ENCODE measurements around the gene FNDC1.
A peak's percentile ranks its signal among the peaks of the same experiment; 100 is the strongest.
"Not testable (repeated sequence)": the region's sequence is repeated elsewhere in the genome, so short reads cannot be mapped to it uniquely, and the experiment has no call there.

The FNDC1 gene

DNA sequence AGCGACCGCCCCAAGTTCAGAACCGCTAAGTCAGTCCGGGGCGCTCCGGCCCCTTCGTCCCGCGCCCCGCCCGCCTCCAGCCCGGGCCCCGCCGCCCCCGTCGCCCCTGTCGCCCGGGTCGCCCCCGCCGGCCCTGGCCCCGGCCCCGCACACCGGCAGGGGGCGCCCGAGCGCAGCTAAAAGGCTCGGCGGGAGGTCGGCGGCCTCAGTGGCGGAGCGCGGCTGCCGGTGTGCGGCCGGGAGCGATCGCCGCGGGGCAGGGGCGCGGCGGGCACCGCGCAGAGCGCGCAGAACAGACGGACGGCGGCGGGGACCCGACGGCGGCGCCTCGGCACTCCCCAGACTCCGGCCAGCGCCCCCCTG lies at the start of gene FNDC1:
Gene FNDC1 (plus strand): TSS at position 208 of the 363 bp plus-strand sequence. CDS start 197 bp downstream, outside the sequence.
- DNase-seq = peak; percentile 22

DNA sequence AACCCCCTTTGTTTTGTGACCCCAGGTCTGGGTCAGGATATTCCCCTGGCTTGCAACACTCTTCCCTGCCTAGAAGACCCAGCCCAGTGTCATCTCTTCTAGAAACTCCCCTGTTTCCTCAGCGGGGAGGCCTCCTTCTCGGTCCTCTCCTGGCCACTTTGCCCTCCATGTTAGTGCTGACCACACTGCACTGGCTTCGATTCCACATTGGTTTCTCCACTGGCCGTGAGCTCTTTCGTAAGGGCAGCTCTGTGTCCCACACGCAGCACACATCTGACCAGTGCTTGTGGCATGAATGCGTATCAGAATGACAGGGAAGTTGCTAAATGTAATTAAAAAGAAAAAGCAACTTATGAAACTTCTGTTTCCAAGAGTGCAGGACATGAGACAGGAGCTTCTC lies 49.4 kb upstream of the FNDC1 start:
- DNase-seq = no peak

- DNase-seq = no peak
These were observed 47.7 kb upstream of the FNDC1 start for GRCh38 chr6:159121486-159121885.

- no peak for DNase-seq
These were observed 46.7 kb upstream of the FNDC1 start for GRCh38 chr6:159122453-159122852.

- not testable (repeated sequence) for DNase-seq
These were observed 45.4 kb upstream of the FNDC1 start for GRCh38 chr6:159123831-159124230.

DNA sequence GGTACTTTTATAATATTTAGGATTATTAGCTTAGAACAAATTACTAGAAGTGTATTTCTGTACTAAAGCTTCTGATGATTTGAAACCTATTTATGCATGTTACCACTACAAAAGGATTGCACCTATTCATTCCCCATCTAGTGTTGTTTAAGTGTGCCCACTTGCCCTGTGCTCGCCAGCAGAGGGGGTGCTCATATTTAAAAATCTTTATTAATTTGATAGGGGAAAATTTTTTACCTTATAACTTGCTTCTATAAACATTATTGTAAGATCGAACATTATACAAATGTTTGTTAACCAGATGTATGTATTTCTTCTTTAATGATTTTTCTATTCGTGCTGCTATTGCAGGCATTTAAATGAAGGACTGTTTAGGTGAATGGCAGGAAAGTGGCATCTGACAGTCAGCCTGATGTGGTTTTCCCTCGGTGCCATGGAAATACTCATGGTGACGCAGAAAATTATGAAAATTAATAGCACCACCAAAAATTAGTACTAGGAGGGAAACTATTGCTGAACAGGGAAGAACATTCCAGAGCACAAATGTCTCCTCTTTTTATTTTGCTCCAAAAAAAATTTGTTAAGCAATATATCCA lies 44.1 kb upstream of the FNDC1 start:
- DNase-seq = no peak

DNA sequence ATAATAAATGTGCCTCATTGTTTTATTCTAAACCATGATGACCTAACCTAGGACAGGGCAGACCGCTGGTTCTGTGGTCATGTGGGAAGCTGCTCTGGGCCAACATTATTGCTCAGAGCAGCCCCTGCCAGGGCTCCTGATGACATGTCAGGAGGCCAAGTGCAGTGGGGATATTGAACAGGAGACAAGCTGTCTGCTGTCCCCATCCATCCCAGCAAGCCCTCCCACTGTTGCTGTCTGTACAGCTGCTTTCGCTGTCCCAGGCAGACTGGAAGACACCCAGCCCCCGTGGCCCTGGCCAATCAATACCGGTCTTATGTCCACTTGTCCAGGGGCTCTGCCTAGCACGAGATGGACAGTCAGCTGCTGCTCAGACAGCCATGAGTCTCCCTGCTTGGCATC lies 43.2 kb upstream of the FNDC1 start:
- no peak for DNase-seq

DNA sequence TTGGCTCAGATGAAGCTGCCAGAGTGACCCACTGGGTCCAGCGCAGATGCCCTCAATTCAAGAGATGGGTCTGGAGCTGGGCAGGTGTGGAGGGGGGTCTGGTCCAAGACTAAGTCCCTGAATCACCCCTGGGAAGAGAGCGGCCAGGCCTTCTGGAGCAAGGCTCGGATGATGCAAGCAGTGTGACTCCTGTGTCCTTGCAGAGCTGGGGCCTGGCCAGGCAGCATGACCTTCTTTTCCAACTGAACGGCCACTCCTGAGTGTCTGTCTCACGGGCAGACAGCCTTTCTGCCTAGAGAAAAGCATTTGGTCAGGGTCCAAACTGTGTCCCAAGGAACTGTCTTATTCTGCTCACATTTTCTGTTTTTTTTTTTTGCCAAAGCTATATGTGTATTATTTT lies 42.6 kb upstream of the FNDC1 start:
- no peak for DNase-seq

DNA sequence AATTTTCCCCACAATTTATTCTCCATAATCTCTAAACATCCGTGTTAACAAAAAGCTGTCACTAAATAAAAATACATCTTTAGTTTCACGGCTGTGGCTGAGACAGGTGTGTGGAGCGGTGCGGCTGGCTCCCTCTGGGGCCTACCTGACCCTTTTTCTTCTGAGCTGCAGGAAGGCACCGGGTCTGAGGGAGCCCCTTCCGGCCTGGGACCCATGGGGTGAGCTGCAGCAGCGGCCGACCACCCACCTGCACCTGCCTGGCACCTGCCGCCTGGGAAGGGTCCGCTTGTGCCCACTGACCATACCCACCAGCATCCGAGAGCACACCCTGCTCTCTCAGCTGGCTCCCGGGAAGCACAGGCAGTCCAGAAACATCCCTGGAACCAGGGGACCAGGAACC lies 41.5 kb upstream of the FNDC1 start:
- no peak for DNase-seq

- no peak for DNase-seq
These were observed 40.2 kb upstream of the FNDC1 start for GRCh38 chr6:159128978-159129377.

DNA sequence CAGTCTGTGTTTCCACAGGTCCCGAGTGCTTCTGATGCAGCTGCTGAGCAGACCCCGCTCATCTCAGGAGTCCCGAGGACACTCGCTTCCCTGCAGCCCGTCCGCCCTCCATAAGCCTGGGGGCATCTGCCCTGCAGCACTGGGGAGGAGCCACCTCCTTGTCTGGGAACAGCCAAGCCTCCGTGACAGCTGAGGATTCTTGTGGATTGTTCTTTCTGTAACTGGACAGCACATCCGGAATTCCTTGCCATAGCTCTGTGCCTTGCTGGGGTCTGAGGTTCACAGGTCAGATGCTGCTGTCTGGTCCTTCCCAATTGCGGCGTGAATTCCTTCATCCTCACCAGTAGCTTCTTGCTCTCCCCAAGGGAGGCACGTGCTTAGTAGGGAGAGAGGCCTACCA lies 38.4 kb upstream of the FNDC1 start:
- DNase-seq = no peak

GRCh38 chr6:159131709-159132108 lies 37.5 kb upstream of the FNDC1 start:
- DNase-seq = no peak

- DNase-seq = no peak
These were observed 36.5 kb upstream of the FNDC1 start for GRCh38 chr6:159132664-159133063.

- DNase-seq = peak; percentile 48
These were observed 34.4 kb upstream of the FNDC1 start for GRCh38 chr6:159134701-159135364.

- DNase-seq = no peak
These were observed 31.5 kb upstream of the FNDC1 start for GRCh38 chr6:159137676-159138075.

GRCh38 chr6:159142531-159142930 lies 26.7 kb upstream of the FNDC1 start:
- DNase-seq = no peak

DNA sequence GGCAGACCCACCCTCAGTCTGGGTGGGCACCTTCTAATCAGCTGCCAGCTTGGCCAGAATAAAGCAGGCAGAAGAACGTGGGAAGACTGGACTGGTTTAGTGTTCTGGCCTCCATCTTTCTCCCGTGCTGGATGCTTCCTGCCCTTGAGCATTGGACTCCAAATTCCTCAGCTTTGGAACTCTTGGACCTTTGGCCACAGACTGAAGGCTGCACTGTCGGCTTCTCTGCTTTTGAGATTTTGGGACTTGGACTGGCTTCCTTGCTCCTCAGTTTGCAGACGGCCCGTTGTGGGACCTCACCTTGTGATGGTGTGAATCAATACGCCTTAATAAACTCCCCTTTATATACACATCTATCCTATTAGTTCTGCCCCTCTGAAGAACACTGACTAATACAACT lies 20.6 kb upstream of the FNDC1 start:
- DNase-seq = no peak

GRCh38 chr6:159149641-159150040 lies 19.6 kb upstream of the FNDC1 start:
- DNase-seq = no peak

GRCh38 chr6:159151266-159151855 lies 17.8 kb upstream of the FNDC1 start:
- peak; percentile 44 for DNase-seq

GRCh38 chr6:159152041-159152440 lies 17.2 kb upstream of the FNDC1 start:
- peak; percentile 6 for DNase-seq

DNA sequence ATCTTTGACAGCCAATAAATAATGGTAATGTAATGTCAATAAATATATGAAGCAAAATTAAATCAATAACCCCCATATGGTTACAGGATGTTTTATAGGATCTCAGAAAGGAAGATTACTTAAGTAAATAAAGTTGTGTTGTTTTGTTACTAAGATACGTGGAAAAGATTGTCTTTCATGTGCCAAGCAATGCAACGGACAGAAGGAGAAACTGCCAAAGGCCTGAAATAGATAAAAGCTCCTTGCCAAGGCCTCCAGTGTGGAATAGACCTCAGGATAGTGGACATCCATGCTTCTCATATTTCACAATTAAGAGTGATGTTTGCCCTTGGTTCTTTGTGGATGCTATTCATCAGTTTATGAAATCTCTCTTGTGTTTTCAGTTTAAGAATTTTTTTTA lies 16.4 kb upstream of the FNDC1 start:
- DNase-seq = no peak

DNA sequence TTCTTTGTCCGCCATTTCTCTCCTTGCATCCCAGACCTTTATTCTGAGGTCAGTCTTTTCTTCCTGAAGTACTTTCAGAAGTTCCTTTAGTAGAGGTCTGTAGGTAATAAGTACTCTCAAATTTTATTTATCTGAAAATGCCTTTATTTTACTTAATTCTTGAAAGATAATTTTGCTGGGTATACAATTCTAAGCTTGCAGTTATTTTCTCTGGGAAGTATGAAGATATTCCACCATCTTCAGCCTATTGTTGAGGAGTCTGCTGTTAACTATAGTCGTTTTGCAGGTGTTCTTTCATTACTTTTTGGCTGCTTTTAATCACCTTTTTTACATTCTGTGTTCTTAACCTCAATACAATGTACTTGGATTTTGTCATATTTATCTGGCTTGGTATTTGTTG lies 13.5 kb upstream of the FNDC1 start:
- DNase-seq = no peak

DNA sequence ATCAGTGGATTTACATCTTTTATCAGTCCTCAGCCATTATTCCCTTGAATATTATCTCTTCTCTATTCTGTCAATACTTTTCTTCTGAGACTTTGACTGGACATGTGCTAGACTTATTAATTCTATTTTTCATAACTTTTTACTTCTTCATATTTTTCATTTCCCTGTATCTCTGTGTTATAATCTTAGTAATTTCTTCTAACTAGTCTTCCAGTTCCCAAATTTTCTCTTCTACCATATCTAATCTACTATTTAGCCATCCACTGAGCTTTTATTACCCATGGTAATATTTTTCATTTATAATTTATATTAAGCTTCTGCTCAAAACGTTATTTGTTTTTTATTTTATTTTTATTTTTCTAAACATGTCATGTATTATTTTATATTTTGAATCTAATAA lies 13.1 kb upstream of the FNDC1 start:
- DNase-seq = no peak

DNA sequence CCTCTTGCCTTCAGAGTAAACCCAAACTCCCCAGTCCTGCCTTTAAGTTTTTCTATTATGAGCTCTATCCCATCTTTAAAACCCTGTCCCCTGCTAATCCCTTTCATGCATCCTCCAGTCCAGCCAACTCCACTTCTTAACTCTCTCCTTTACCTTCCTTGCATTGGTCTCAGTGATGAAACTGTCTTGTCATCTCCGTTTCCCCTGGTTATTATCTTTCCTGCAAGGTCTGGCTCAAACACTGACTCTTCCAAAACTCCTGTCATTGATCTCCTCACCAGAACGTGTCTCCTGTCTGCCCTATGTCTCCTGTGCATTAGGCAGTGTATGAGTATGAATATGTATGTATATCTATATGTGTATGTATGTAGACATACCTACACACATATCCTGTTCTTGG lies 11.8 kb upstream of the FNDC1 start:
- no peak for DNase-seq

- DNase-seq = no peak
These were observed 7.4 kb upstream of the FNDC1 start for GRCh38 chr6:159161839-159162238.

Measured in fibroblast of upper back skin (primary cell).